ENCODE measurements around the gene DDX6. TPM values are rescaled to one million over a fixed set of nuclear protein-coding genes. Genes with fewer than 3 reads are reported as not detected.

Gene DDX6, protein sequence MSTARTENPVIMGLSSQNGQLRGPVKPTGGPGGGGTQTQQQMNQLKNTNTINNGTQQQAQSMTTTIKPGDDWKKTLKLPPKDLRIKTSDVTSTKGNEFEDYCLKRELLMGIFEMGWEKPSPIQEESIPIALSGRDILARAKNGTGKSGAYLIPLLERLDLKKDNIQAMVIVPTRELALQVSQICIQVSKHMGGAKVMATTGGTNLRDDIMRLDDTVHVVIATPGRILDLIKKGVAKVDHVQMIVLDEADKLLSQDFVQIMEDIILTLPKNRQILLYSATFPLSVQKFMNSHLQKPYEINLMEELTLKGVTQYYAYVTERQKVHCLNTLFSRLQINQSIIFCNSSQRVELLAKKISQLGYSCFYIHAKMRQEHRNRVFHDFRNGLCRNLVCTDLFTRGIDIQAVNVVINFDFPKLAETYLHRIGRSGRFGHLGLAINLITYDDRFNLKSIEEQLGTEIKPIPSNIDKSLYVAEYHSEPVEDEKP
- total RNA-seq (2022; extraction: Qiagen RNA extraction) = 25.4 to 38.0 TPM (median 32.8 TPM) in 5 replicates

DNA sequence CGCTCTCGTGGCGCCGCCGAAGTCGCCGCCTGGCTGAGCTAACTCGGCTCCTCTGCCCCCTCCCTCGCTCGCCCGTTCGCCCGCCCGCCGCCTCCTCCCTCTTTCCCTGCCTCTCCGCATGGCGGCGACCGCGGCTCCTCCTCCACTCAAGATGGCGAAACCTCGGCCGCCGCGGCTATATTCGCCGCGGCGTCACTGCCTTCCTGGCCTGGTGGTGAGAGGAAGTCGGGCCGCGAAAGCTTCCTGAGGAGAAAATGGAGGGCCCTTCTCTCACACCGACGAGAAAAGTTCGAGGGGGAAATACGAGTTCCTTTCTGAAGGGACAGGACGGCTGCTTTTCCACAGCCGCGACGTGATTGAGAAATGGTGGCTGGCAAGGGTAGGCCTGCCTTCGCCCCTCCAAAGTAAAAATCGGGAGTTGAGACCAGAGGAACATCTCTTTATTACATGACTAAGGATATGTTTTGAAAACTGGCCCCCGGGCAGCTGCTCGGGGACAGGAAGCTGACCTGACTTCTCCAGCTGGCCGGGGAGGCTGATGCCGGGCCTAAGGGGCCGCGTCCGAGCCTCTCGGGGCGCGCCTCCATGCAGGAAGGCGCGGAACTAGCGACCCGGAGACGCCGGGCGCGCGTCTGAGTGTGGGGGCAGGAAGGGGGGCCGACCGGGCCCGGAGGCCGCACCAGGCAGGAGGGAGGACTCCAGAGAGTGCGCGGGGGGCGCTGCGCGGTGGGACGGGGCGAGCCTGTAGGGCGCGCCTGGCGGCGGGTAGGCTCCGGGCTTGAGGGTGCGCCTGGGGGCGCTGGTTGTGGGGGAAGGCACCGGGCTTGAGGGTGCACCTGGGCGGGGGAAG lies at the start of gene DDX6:
Gene DDX6 (minus strand): TSS at position 54 of the 850 bp plus-strand sequence. CDS start 4,913 bp downstream, outside the sequence.

Other genes starting within 250 kb of the DDX6 start
- 17.1 to 20.0 TPM (median 17.4 TPM) in 5 replicates for gene IFT46, start 225.2 kb downstream of the DDX6 start, total RNA-seq (2022; extraction: Qiagen RNA extraction)
- gene ARCN1, start 218.8 kb downstream of the DDX6 start, total RNA-seq (2022; extraction: Qiagen RNA extraction) = 90.4 to 98.1 TPM (median 95.8 TPM) in 5 replicates
- 8.9 to 10.9 TPM (median 10.4 TPM) in 5 replicates for gene PHLDB1, start 183.5 kb downstream of the DDX6 start, total RNA-seq (2022; extraction: Qiagen RNA extraction)
- gene TREH, start 111.5 kb downstream of the DDX6 start, total RNA-seq (2022; extraction: Qiagen RNA extraction) = not detected in 5 replicates
- gene CXCR5, start 92.7 kb upstream of the DDX6 start, total RNA-seq (2022; extraction: Qiagen RNA extraction) = 0.03 to 0.26 TPM (median 0.05 TPM) in 5 replicates
- 96.8 to 310 TPM (median 286 TPM) in 5 replicates for gene BCL9L, start 134.8 kb upstream of the DDX6 start, total RNA-seq (2022; extraction: Qiagen RNA extraction)
- 0.58 to 0.86 TPM (median 0.69 TPM) in 5 replicates for gene UPK2, start 165.1 kb upstream of the DDX6 start, total RNA-seq (2022; extraction: Qiagen RNA extraction)
- gene FOXR1, start 180.6 kb upstream of the DDX6 start, total RNA-seq (2022; extraction: Qiagen RNA extraction) = not detected in 5 replicates
- gene CENATAC, start 207.0 kb upstream of the DDX6 start, total RNA-seq (2022; extraction: Qiagen RNA extraction) = 8.2 to 16.4 TPM (median 12.3 TPM) in 5 replicates
- 723 to 1,269 TPM (median 750 TPM) in 5 replicates for gene RPS25, start 227.2 kb upstream of the DDX6 start, total RNA-seq (2022; extraction: Qiagen RNA extraction)
- gene TRAPPC4, start 227.6 kb upstream of the DDX6 start, total RNA-seq (2022; extraction: Qiagen RNA extraction) = 53.1 to 60.1 TPM (median 54.1 TPM) in 5 replicates
- 10.5 to 12.0 TPM (median 11.0 TPM) in 5 replicates for gene SLC37A4, start 239.7 kb upstream of the DDX6 start, total RNA-seq (2022; extraction: Qiagen RNA extraction)

Measured in A549 treated with dexamethasone at 1 μM for 4 hours (cell line).